ENCODE measurements around the gene YWHAE. TPM values are rescaled to one million over a fixed set of nuclear protein-coding genes. Genes with fewer than 3 reads are reported as not detected.

Gene YWHAE
- total and polyA plus RNA-seq, 2 donors (not counting 1 experiment from before 2014, with no cell fraction given): 364 to 1,742 TPM

DNA sequence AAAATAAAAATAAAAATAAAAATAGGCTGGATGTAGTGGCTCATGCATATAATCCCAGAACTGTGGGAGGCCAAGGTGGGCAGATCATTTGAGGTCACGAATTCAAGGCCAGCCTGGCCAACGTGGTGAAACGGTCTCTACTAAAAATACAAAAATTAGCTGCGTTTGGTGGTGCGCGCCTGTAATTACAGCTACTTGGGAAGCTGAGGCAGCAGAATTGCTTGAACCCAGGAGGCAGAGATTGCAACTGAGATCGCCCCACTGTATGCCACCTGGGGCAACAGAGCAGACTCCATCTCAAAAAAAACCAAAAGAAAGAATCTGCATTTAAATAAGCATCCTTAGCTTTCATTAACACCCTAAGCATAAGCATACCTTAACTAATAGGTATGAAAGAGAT is 33.8 kb downstream of the YWHAE start:
- peaks cover 95% of the 10 kb centered on the region for H3K79me2 ChIP-seq (ENCODE audit: control insufficient read depth, insufficient read depth, low read length)
- H3K4me3 ChIP-seq (replicated peaks in 1 of 4; ENCODE audit: control extremely low read depth in 1 of 4, insufficient read depth in 1 of 4, low read depth in 3 of 4, low read length in 4 of 4): no peak overlapping the region
- TF ChIP-seq, protein P1, sequence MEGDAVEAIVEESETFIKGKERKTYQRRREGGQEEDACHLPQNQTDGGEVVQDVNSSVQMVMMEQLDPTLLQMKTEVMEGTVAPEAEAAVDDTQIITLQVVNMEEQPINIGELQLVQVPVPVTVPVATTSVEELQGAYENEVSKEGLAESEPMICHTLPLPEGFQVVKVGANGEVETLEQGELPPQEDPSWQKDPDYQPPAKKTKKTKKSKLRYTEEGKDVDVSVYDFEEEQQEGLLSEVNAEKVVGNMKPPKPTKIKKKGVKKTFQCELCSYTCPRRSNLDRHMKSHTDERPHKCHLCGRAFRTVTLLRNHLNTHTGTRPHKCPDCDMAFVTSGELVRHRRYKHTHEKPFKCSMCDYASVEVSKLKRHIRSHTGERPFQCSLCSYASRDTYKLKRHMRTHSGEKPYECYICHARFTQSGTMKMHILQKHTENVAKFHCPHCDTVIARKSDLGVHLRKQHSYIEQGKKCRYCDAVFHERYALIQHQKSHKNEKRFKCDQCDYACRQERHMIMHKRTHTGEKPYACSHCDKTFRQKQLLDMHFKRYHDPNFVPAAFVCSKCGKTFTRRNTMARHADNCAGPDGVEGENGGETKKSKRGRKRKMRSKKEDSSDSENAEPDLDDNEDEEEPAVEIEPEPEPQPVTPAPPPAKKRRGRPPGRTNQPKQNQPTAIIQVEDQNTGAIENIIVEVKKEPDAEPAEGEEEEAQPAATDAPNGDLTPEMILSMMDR (conservative IDR thresholded peaks at IDR 0.05 in 1 of 2, IDR thresholded peaks at IDR 0.05 in 1 of 2; ENCODE audit: low read depth in 1 of 2, low read length in 2 of 2): no peak
- no peak for TF ChIP-seq EZH2 (IDR thresholded peaks at IDR 0.05; ENCODE audit: low read length, missing control alignments)
- H3K9ac ChIP-seq (ENCODE audit: insufficient read depth, low read length): no peak overlapping the region
- H4K20me1 ChIP-seq (ENCODE audit: control insufficient read depth, extremely low read depth, insufficient read depth, low read length): peaks cover 8% of the 10 kb centered on the region
- no peak overlapping the region for H3K27ac ChIP-seq (ENCODE audit: insufficient read depth, low read length)
- H3K27me3 ChIP-seq (ENCODE audit: control insufficient read depth, insufficient read depth, low read length): no peaks in the 10 kb centered on the region
- H3K4me2 ChIP-seq (ENCODE audit: extremely low read depth, insufficient read depth, low read length): peak overlapping the region; percentile 54
- no peak overlapping the region for H2AFZ ChIP-seq (ENCODE audit: low read length)
- H3K9me3 ChIP-seq (ENCODE audit: control insufficient read depth, insufficient read depth, low read depth, low read length): no peaks in the 10 kb centered on the region
- DNase-seq (ENCODE audit: low read depth in 2 of 2): no peak
- H3K36me3 ChIP-seq (ENCODE audit: control insufficient read depth, insufficient read depth, low read length): peaks cover 6% of the 10 kb centered on the region
- peaks cover 27% of the 10 kb centered on the region for H3K4me1 ChIP-seq (ENCODE audit: control insufficient read depth, extremely low read depth, insufficient read depth, low read length)

DNA sequence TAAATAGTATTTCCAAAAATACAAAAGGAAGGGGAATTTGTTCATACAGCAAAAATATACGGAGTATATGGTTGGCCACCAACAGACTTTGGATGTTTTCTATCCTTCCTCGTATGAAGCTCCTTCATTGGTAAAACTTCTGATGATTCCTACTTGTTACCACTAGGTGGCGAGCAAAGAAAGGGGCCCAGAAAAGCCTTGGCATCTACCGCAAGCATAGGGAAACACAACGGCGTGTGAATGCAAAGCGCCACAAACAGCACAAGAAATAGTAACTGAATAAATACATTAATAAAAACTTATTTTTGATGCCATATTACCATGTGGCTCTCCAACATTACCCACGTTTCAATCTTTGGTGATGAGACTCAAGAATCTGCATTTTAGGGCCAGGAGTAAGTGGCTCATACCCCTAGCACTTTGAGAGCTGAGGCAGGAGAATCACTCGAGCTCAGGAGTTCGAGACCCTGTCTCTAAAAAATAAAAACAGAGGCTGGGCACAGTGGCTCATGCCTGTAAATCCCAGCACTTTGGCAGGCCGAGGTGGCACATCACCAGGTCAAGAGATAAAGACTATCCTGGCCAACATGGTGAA is 34.5 kb downstream of the YWHAE start:
- no peak overlapping the region for H3K9ac ChIP-seq (ENCODE audit: insufficient read depth, low read length)
- peak; percentile 68 to 87 for DNase-seq (ENCODE audit: low read depth in 2 of 2)
- H3K9me3 ChIP-seq (ENCODE audit: control insufficient read depth, insufficient read depth, low read depth, low read length): no peaks in the 10 kb centered on the region
- H3K4me3 ChIP-seq (replicated peaks in 1 of 4; ENCODE audit: control extremely low read depth in 1 of 4, insufficient read depth in 1 of 4, low read depth in 3 of 4, low read length in 4 of 4): peak overlapping the region in 1 of 4 experiments; percentile 32
- H3K4me1 ChIP-seq (ENCODE audit: control insufficient read depth, extremely low read depth, insufficient read depth, low read length): peaks cover 30% of the 10 kb centered on the region
- H3K4me2 ChIP-seq (ENCODE audit: extremely low read depth, insufficient read depth, low read length): peak overlapping the region; percentile 53
- peaks cover 6% of the 10 kb centered on the region for H3K36me3 ChIP-seq (ENCODE audit: control insufficient read depth, insufficient read depth, low read length)
- H3K27me3 ChIP-seq (ENCODE audit: control insufficient read depth, insufficient read depth, low read length): no peaks in the 10 kb centered on the region
- peaks cover 93% of the 10 kb centered on the region for H3K79me2 ChIP-seq (ENCODE audit: control insufficient read depth, insufficient read depth, low read length)
- H2AFZ ChIP-seq (ENCODE audit: low read length): no peak overlapping the region
- no peak for TF ChIP-seq EZH2 (IDR thresholded peaks at IDR 0.05; ENCODE audit: low read length, missing control alignments)
- TF ChIP-seq, protein P1 (conservative IDR thresholded peaks at IDR 0.05 in 1 of 2, IDR thresholded peaks at IDR 0.05 in 1 of 2; ENCODE audit: low read depth in 1 of 2, low read length in 2 of 2): peak; percentile 87 to 88
- no peak overlapping the region for H3K27ac ChIP-seq (ENCODE audit: insufficient read depth, low read length)
- H4K20me1 ChIP-seq (ENCODE audit: control insufficient read depth, extremely low read depth, insufficient read depth, low read length): peaks cover 8% of the 10 kb centered on the region

DNA sequence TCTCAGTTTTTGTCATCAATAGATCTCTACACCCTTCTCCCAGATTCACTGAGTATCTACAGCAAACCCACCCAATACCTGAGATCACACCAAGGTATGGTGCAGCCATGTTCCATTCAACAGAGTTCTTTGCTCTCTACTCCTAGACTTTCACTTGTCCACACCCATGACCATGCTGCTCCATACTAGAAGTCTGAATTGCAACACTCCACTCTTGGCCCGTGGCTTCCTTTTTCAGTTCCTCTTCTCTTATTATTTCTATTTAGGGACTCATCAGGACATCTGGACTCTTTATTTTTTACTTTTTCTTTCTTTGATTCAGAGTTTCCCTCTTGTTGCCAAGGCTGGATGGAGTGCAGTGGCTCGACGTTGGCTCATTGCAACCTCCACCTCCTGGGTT is 37.1 kb downstream of the YWHAE start:
- peaks cover 9% of the 10 kb centered on the region for H3K36me3 ChIP-seq (ENCODE audit: control insufficient read depth, insufficient read depth, low read length)
- H3K27me3 ChIP-seq (ENCODE audit: control insufficient read depth, insufficient read depth, low read length): no peaks in the 10 kb centered on the region
- no peak overlapping the region for H3K4me3 ChIP-seq (replicated peaks in 1 of 4; ENCODE audit: control extremely low read depth in 1 of 4, insufficient read depth in 1 of 4, low read depth in 3 of 4, low read length in 4 of 4)
- TF ChIP-seq EZH2 (IDR thresholded peaks at IDR 0.05; ENCODE audit: low read length, missing control alignments): no peak
- TF ChIP-seq, protein P1 (conservative IDR thresholded peaks at IDR 0.05 in 1 of 2, IDR thresholded peaks at IDR 0.05 in 1 of 2; ENCODE audit: low read depth in 1 of 2, low read length in 2 of 2): no peak
- peaks cover 8% of the 10 kb centered on the region for H4K20me1 ChIP-seq (ENCODE audit: control insufficient read depth, extremely low read depth, insufficient read depth, low read length)
- H3K4me1 ChIP-seq (ENCODE audit: control insufficient read depth, extremely low read depth, insufficient read depth, low read length): peaks cover 27% of the 10 kb centered on the region
- H3K4me2 ChIP-seq (ENCODE audit: extremely low read depth, insufficient read depth, low read length): peak overlapping the region; percentile 63
- H3K79me2 ChIP-seq (ENCODE audit: control insufficient read depth, insufficient read depth, low read length): peaks cover 89% of the 10 kb centered on the region
- peak overlapping the region; percentile 3 for H3K27ac ChIP-seq (ENCODE audit: insufficient read depth, low read length)
- DNase-seq (ENCODE audit: low read depth in 2 of 2): peak in 1 of 2 donors; percentile 53
- H3K9me3 ChIP-seq (ENCODE audit: control insufficient read depth, insufficient read depth, low read depth, low read length): no peaks in the 10 kb centered on the region
- no peak overlapping the region for H3K9ac ChIP-seq (ENCODE audit: insufficient read depth, low read length)
- H2AFZ ChIP-seq (ENCODE audit: low read length): no peak overlapping the region
